Activated naive CD4-positive, alpha-beta T cell treated with anti-CD3 and anti-CD28 coated beads, Interleukin-2, amount 50 U/mL, for 72 hours (primary cell): ENCODE data around the gene CTBP1. TPM values are rescaled to one million over a fixed set of nuclear protein-coding genes. Genes with fewer than 3 reads are reported as not detected.

Experiments
- ATAC-seq, 2 donors: fragments of 150-1000 bp; cut with Tn5 transposase; 2 replicates each; pipeline ENCODE4 v1.10.0; 2021; ENCODE audit warnings: mild to moderate bottlenecking in 2 of 2, moderate library complexity in 2 of 2
- DNase-seq, 2 donors: peaks; one replicate each; pipeline ENCODE4 v3.0.0; 2021 to 2022; ENCODE audit warnings: low spot score in 2 of 2
- H3K27ac Mint-ChIP-seq, 2 donors: one replicate each; pipeline ENCODE4 v1.8.0; 2022; ENCODE audit warnings: mild to moderate bottlenecking in 2 of 2, mixed read lengths in 2 of 2
- H3K36me3 Mint-ChIP-seq, 2 donors: one replicate each; pipeline ENCODE4 v1.8.0; 2022; ENCODE audit warnings: mixed read lengths in 2 of 2
- H3K9me3 Mint-ChIP-seq, 2 donors: one replicate each; pipeline ENCODE4 v1.8.0; 2022; ENCODE audit warnings: mixed read lengths in 2 of 2
- total RNA-seq, 2 donors: library from RNA; stranded (reverse); gene quantifications; one replicate each; pipeline ENCODE4 v1.2.3, GENCODE V29; 2022

Gene CTBP1
- total RNA-seq, 2 donors from 2014 or later: 74.7 to 177 TPM

GRCh38 chr4:1289207-1290164 is 40.6 kb upstream of the CTBP1 start, which contains the start of gene MAEA:
Gene MAEA (plus strand): TSS chr4:1289891. CDS start chr4:1289914, 23 bp downstream.
- Mint-ChIP-seq H3K36me3 (peaks cover 6 to 12% of the 10 kb centered on the region in 2 donors), H3K9me3 (peaks cover 0 to 5% of the 10 kb centered on the region in 2 donors), H3K27ac (peak within 1 kb of the TSS; percentile 96 to 98)
- DNase-seq: peak; percentile 95 to 98
- peak; percentile 97 to 98 for ATAC-seq

- no peak for DNase-seq
- Mint-ChIP-seq H3K9me3 (peaks cover 0 to 5% of the 10 kb centered on the region in 2 donors), H3K27ac (peak overlapping the region; percentile 96 to 98), H3K36me3 (peaks cover 6 to 12% of the 10 kb centered on the region in 2 donors)
- no peak for ATAC-seq
These were observed 39.9 kb upstream of the CTBP1 start for GRCh38 chr4:1288786-1289185.

DNA sequence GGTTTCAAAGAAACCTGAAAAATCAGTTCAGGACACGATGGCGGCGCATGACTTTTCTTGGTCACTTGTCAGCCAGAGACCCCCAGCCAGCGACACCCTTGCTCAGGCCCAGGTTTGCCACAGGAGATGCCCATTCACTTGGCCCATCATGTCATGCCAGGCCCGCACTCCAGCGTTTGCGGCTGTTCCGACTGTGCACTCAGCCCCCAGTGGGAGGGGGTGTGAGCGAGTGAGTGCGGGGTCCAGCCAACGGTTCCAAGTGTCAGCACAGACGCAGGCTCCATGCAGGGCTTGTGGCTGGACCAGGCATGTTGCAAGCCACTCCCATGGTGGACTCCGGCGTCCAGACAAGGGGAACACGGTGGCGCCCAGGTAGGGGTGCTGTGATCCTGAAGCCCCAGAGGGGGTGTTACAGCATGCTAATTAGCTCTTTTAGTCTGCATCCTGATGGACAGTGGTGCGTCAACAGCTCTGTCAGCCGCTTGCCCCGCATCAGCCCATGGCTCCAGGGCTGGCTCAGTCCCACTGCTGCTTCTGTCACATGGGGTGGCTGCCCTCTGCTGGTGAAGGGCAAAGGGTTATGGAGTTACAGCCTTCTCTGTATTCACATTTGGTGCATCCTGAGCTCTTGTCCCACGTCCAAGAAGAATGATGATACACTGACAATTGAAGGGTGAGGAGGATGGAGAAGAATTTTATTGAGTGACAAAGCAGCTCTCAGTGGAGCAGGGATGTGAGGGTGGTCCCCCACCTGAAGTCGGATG is 37.0 kb upstream of the CTBP1 start:
- no peak overlapping the region for H3K27ac Mint-ChIP-seq
- peaks cover 0 to 5% of the 10 kb centered on the region in 2 donors for H3K9me3 Mint-ChIP-seq
- peaks cover 6 to 12% of the 10 kb centered on the region in 2 donors for H3K36me3 Mint-ChIP-seq
- no peak for ATAC-seq
- peak in 1 of 2 donors; percentile 62 for DNase-seq

GRCh38 chr4:1285151-1285789 is 36.3 kb upstream of the CTBP1 start:
- Mint-ChIP-seq H3K27ac (no peak overlapping the region), H3K36me3 (peaks cover 0 to 7% of the 10 kb centered on the region in 2 donors), H3K9me3 (peaks cover 0 to 5% of the 10 kb centered on the region in 2 donors)
- ATAC-seq (no peak), DNase-seq (no peak)

GRCh38 chr4:1283711-1284110 is 34.8 kb upstream of the CTBP1 start:
- Mint-ChIP-seq H3K27ac (no peak overlapping the region), H3K36me3 (peaks cover 0 to 7% of the 10 kb centered on the region in 2 donors), H3K9me3 (peaks cover 0 to 5% of the 10 kb centered on the region in 2 donors)
- no peak for DNase-seq
- ATAC-seq: no peak

GRCh38 chr4:1279253-1279652 is 30.3 kb upstream of the CTBP1 start:
- H3K9me3 Mint-ChIP-seq: no peaks in the 10 kb centered on the region

DNA sequence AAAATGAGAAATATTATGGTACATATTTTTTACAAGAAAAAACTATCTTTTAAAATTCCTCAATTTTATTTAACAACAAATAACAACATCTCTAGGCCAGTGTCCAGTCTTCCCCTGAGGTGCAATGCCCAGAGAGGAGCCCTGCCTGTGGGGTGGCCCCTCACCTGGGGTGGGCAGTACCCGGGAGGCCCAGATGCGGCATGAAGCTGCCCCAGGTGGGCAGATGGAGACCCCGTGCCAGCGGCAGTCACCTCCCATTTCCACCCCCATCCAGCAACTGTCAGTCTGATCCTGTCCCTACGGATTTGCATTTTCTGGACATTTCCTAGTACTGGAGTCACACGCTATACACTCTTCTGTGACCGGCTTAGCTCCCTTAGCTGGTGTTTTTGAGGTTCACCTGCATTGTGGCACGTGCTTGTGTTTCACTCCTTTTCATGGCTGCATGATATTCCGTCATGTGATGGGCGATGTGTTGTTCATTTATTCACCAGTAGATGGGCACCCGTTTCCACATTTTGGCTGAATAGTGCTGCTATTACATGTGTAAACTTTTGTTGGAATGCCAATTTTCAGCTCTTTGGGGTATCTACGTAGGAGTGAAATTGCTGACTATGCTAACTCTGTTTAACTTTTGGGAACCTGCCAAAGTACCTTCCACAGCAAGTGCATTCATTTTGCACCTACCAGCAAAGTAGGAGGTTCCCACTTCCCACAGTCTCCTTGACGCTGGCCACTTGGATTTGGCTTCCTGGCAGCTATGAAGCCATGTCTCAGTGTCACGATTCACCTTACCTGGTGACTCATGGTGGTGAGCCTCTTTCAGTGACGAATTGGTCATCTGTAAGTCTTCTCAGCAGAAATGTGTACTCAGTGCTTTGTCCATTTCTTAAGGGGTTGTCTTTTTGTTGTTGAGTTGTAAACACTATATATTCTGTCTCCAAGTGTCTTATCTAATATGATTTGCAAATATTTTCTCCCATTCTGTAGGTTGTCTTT is 29.0 kb upstream of the CTBP1 start:
- ATAC-seq: peak; percentile 69 to 74

More at GRCh38 chr4:1279253-1279652, 30.3 kb upstream of the CTBP1 start:
- ATAC-seq (no peak), DNase-seq (no peak)
- H3K27ac Mint-ChIP-seq: no peak overlapping the region
- H3K36me3 Mint-ChIP-seq: no peaks in the 10 kb centered on the region

GRCh38 chr4:1276984-1277383 is 28.1 kb upstream of the CTBP1 start:
- Mint-ChIP-seq H3K9me3 (no peaks in the 10 kb centered on the region), H3K36me3 (no peaks in the 10 kb centered on the region), H3K27ac (no peak overlapping the region)
- DNase-seq (no peak), ATAC-seq (no peak)

More for the DNA sequence above, 29.0 kb upstream of the CTBP1 start:
- DNase-seq: no peak
- H3K9me3 Mint-ChIP-seq: no peaks in the 10 kb centered on the region
- H3K36me3 Mint-ChIP-seq: no peaks in the 10 kb centered on the region
- no peak overlapping the region for H3K27ac Mint-ChIP-seq

GRCh38 chr4:1274871-1275270 is 25.9 kb upstream of the CTBP1 start:
- Mint-ChIP-seq H3K27ac (no peak overlapping the region), H3K36me3 (no peaks in the 10 kb centered on the region), H3K9me3 (peaks cover 0 to 6% of the 10 kb centered on the region in 2 donors)
- ATAC-seq (no peak), DNase-seq (no peak)

GRCh38 chr4:1271686-1272085 is 22.8 kb upstream of the CTBP1 start:
- peaks cover 0 to 6% of the 10 kb centered on the region in 2 donors for H3K9me3 Mint-ChIP-seq
- no peak overlapping the region for H3K27ac Mint-ChIP-seq
- DNase-seq (no peak), ATAC-seq (no peak)
- H3K36me3 Mint-ChIP-seq: no peaks in the 10 kb centered on the region

DNA sequence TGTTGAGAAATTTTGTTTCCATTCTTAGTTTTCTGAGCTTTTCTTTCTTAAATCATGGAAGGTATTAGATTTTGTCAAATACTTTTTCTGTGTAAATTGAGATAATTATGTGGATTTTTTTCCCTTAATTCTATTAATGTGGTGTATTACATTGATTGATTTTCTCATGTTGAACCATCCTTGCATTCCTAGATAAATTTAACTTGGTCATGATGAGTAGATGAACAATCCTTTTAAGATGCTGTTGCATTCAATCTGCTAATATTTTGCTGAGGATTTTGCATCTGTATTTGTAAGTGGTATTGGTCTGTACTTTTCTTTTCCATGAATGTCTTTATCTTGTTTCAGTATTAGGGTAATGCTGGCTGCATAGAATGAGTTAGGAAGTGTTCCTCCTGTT is 20.3 kb upstream of the CTBP1 start:
- peaks cover 0 to 10% of the 10 kb centered on the region in 2 donors for H3K36me3 Mint-ChIP-seq
- no peak overlapping the region for H3K27ac Mint-ChIP-seq
- DNase-seq (no peak), ATAC-seq (no peak)
- H3K9me3 Mint-ChIP-seq: peaks cover 0 to 6% of the 10 kb centered on the region in 2 donors

GRCh38 chr4:1266881-1267763 is 18.2 kb upstream of the CTBP1 start:
- ATAC-seq (peak; percentile 76 to 89), DNase-seq (no peak)
- peaks cover 0 to 10% of the 10 kb centered on the region in 2 donors for H3K36me3 Mint-ChIP-seq
- H3K27ac Mint-ChIP-seq: peak overlapping the region; percentile 50 to 69
- H3K9me3 Mint-ChIP-seq: peaks cover 0 to 6% of the 10 kb centered on the region in 2 donors

DNA sequence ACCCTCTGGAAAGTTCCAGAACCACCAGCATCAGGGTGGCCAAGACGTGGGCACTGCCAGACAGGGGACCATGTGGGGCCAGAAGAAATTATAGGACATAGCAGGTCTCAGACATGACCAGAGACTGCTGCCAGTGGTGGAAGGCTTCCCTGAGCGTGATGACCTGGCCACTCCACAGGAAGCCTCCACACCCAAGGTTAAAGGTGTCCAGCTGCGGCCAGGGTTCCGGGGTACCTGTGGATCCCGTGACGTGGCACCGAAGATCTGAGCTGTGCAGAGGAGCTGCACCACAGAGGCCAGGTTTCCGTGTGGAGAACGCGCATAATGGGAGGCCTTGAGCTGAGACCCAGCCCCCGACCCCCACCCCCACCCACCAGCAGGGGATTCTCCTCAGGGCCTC is 16.4 kb upstream of the CTBP1 start:
- DNase-seq (no peak), ATAC-seq (no peak)
- no peak overlapping the region for H3K27ac Mint-ChIP-seq
- H3K36me3 Mint-ChIP-seq: peaks cover 0 to 10% of the 10 kb centered on the region in 2 donors
- H3K9me3 Mint-ChIP-seq: peaks cover 0 to 4% of the 10 kb centered on the region in 2 donors

- Mint-ChIP-seq H3K9me3 (no peaks in the 10 kb centered on the region), H3K36me3 (peaks cover 0 to 10% of the 10 kb centered on the region in 2 donors), H3K27ac (no peak overlapping the region)
- DNase-seq (no peak), ATAC-seq (no peak)
These were observed 16.0 kb upstream of the CTBP1 start for GRCh38 chr4:1264942-1265341.
